RCC 7860 (cell line): ENCODE data around the gene CEP104.

Source experiments
- DNase-seq: peaks from one replicate; pipeline ENCODE4 v3.0.0-alpha.2; 2015; ENCODE audit warnings: low spot score
- FAIRE-seq: peaks from 2 replicates; lab custom pipeline; 2012; peaks lifted over from hg19 to GRCh38; lab: Jason Lieb, UNC

Gene CEP104

DNA sequence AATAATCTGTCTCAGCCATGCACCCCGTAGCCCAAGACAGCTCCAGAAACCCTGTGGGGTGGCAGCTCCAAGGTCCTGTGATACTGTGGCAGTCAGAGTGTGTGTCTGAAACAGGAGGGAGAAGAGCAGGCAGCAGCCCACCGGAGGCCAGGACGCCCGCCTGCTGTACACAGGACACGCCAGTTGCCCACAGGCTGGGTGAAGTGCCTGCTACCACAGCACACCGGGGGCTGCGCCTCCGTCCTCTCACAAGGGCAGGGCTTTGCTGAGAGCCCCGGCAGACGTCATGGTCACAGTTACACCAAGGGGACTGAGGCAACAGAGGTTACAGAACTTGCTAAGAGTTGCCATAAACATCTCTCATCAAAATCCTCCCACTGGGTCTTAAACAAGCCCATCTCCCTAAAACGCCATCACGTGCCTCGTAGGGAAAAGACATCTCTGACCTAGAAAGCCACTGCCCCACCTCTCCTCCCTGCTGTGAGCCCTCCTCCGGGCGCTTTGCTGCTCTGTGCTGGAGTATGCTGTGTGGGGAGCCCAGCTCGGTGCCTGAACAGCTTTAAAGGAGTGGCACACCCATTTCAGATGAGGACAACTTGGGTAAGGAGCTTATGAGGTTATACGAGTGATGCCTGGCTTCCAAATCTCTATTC lies 37.7 kb upstream of the CEP104 start:
- DNase-seq (no peak), FAIRE-seq (no peak)

DNA sequence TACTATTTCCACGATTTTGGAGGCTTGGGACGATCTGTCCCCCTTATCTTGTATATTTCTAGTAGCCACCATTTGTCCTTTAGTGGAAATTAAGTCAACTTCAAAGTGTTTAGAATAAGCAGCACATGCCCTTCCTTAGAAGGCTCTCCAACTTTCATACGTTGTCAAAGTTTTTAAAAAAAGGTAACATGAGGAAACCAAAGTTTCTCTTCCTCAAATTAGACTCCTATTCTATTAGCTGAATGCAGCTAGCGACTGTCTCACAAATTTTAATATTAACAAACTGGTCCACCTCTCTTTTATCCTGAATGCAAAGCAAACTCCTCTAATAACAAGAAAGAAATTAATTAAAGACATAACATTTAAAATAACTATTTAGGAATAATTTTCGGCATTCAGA lies 36.2 kb upstream of the CEP104 start:
- DNase-seq (no peak), FAIRE-seq (no peak)

- FAIRE-seq (no peak), DNase-seq (no peak)
Measured at GRCh38 chr1:3892748-3893147, 35.7 kb upstream of the CEP104 start.

DNA sequence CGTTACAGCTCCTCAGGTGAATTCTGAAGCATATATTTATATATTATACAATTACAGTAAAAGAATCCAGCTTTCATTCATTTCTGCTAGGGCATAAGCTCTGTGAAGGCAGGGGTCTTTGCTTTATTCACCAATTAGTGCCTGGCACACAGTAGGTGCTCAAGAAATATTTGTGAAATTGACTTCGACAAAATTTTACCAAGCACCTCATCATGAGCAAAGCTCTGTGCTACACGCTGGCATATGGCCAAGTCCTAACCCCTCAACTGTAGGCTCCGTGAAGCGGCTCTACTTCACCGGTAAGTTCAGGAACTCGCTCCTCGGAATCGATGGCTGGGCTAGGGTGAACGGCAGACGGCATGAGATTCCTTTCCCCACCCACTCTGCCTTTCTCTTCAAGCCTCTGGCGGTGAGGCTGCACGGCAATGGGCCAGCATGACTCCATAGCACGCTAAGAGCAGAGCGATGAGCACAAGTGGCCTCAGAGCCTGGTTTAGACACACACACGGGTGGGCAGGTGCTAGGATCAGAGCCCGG lies 34.4 kb upstream of the CEP104 start:
- FAIRE-seq (no peak), DNase-seq (no peak)

- FAIRE-seq, result no peak
- DNase-seq, result no peak
Measured at GRCh38 chr1:3890389-3891328, 33.6 kb upstream of the CEP104 start.

DNA sequence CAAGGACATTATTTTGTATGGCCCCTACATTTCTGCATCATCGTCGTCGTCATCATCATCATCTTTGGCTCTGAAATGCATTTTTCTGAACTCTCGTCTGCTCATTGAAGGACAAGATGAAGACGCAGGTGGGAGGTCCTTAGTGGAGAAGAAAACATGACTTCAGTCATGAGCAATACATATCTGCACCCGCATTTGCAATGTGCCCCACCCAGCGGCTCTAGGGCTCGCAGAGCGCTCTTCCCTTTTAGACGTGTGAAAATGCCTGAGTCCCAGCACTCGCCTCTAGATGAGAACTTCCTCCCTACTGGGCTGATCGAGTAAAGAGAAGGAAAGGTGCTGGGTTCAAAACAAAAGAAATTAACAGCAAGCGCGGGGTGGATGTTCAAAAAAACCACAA lies 32.9 kb upstream of the CEP104 start:
- DNase-seq (no peak), FAIRE-seq (no peak)

DNA sequence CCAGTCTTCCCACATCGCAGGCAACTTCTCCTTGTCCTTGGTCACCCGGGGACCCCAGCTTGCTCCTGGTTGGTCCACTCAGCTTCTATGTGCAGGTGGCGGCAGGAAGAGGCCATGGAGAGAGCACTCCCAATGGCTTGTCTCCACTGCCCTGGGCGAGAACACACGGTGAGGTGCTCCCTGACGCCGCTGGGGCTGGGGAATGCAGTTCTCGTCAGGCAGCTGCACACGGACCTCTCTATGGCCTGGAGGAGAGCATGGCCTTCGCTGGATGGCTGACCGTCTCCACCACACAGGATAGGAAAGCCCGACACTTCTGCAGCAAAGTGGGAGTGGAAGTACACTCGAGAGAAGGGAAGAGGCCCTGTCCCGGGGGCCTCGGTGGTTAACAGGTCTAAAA lies 31.3 kb upstream of the CEP104 start:
- FAIRE-seq, result no peak
- DNase-seq, result no peak

GRCh38 chr1:3886691-3887090 lies 29.7 kb upstream of the CEP104 start:
- no peak for FAIRE-seq

GRCh38 chr1:3886106-3886670 lies 29.2 kb upstream of the CEP104 start:
- no peak for DNase-seq
- no peak for FAIRE-seq

More at GRCh38 chr1:3886691-3887090, 29.7 kb upstream of the CEP104 start:
- no peak for DNase-seq

DNA sequence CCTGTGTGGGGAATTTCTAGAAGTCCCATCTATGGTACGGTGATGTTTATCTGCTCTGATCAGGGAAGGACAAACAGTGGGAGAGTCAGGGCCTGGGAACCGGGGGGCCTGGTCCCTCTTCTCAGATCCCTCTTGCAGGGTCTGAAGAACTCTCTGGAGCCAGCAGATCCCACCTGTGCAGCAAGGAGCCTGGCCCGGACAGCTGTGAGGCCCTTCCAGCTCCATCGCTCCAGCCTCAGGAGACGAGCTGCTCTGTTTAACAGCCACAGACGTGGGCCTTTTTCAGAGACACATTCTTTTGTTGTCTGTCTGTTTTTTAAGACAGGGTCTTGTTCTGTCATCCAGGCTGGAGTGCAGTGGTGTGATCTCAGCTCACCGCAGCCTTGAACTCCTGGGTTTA lies 28.6 kb upstream of the CEP104 start:
- FAIRE-seq (no peak), DNase-seq (no peak)

- FAIRE-seq, result no peak
Measured at GRCh38 chr1:3884966-3885365, 28.0 kb upstream of the CEP104 start.

DNA sequence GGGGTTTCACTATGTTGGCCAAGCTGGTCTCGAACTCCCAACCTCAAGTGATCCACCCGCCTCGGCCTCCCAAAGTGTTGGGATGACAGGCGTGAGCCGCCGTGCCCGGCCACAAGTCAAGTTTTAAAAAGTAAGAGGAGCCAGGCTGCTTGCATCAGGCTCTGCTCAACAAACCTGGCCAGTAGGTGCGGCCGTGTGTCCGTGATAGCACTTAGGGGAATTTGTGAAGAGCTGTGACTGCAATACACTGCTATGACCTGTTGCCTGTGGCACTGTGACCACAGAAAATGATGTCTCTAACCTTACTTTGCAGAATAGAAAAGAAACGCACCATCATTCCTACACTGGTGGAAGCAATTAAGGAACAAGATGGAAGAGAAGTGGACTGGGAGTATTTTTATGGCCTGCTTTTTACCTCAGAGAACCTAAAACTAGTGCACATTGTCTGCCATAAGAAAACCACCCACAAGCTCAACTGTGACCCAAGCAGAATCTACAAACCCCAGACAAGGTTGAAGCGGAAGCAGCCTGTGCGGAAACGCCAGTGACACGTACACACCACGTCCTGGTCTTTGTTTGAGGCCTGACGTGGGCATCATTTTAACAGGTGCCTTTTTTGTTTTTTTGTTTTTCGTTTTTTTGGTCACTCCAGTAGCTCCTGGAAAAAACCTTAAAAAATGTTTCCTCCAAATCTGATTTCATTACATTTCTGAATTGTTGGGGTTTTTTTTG lies 26.3 kb upstream of the CEP104 start:
- DNase-seq (no peak), FAIRE-seq (no peak)

More at GRCh38 chr1:3884966-3885365, 28.0 kb upstream of the CEP104 start:
- no peak for DNase-seq

DNA sequence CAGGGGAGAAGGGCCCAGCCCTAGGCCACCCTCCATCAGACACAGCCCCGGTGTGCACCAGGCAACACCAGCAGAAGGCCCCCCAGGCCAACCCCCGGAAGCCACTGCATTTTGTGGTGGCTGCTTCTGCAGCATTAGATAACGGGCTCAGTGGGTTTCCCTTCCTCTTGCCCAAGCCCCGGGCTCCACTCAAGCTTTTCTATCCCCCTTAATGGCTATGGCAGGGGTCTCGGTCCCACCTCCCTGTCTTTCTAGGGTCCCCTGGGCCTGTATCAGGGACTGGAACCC lies 24.1 kb upstream of the CEP104 start:
- DNase-seq (no peak), FAIRE-seq (no peak)

DNA sequence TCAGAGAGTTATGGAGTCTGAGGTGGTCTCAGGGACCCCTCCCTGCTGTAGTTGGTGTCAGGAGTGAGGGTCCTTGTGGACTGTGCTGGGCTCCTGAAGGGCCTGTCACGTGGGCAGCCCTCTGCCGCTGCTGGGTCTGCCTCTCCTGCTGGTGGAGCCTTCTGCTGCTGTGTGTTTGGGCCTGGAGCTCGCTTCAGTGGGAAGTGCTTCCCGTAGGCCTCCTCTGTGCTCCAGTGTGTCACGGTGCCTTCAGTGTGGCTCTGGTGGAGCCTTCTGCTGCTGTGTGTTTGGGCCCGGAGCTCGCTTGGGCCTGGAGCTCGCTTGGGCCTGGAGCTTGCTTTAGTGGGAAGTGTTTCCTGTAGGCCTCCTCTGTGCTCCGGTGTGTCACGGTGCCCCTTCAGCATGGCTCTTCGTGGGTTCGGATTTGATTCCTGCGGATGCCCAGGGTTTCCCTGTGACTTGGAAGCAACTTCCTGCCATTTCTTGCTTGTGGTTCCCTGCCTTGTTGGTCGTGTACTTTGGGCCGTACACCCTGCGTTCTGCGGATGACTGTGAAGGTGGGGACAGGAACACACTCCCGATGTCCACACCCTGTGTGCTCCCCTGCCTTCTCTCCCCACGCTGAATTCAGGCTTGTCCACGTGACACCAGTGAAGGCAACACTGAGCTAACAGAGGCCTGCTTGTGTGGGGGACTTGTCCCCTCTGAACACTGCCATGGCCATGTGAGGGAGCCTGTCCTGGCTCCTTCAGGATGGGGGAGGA lies 23.6 kb upstream of the CEP104 start:
- DNase-seq (no peak), FAIRE-seq (no peak)

GRCh38 chr1:3879787-3880428 lies 22.9 kb upstream of the CEP104 start:
- no peak for DNase-seq
- FAIRE-seq, result no peak

DNA sequence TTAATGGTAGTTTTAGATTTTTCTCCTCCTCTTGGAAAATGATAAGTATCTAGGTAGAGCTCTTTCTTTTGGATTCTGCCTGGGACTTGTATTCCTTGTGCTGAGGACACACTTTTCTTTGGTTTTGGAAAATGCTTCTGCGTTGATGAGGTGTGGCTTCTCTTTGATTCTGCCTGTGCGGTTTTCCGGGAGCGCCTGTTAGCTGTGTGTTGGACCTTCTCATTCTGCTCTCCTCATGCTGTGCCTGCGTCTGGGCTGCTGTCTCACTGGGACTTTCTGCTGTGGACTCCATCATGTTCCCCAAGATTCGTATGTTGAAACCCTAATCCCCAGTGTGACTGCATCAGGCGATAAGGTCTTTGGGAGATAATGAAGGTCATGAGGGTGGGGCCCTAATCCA lies 22.1 kb upstream of the CEP104 start:
- no peak for FAIRE-seq

GRCh38 chr1:3876716-3877115 lies 19.7 kb upstream of the CEP104 start:
- DNase-seq (no peak), FAIRE-seq (no peak)

More for the DNA sequence above, 22.1 kb upstream of the CEP104 start:
- DNase-seq, result no peak

DNA sequence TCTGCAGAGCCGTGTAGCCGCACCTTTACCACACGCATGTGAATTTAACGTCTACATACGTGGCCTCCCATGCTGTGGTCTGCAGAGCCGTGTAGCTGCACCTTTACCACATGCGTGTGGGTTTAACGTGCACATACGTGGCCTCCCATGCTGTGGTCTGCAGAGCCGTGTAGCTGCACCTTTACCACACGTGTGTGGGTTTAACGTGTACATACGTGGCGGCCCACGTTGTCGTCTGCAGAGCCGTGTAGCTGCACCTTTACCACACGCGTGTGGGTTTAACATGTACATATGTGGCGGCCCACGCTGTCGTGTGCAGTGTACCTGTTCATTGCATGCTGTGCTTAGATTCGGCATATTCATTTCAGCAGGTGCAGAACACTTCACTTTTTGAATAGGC lies 17.7 kb upstream of the CEP104 start:
- FAIRE-seq (no peak), DNase-seq (no peak)

GRCh38 chr1:3872546-3872945 lies 15.5 kb upstream of the CEP104 start:
- no peak for FAIRE-seq

DNA sequence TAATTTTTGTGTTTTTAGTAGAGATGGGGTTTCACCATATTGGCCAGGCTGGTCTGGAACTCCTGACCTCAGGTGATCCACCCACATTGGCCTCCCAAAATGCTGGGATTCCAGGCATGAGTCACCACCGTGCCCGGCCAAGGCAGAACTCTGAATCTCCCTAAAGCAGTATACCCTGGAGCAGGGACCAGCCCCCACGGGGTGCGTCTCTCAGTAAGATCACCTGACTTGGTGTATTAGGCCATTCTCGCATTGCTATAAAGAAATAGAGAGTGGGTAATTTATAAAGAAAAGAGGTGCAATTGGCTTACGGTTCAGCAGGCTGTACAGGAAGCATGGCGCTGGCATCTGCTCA lies 14.4 kb upstream of the CEP104 start:
- no peak for DNase-seq
- no peak for FAIRE-seq

More at GRCh38 chr1:3872546-3872945, 15.5 kb upstream of the CEP104 start:
- DNase-seq, result no peak
